ENCODE measurements around the gene TSPAN12. TPM values are rescaled to one million over a fixed set of nuclear protein-coding genes. Genes with fewer than 3 reads are reported as not detected.

The TSPAN12 gene
- total RNA-seq, 1 donor from 2014 or later, result 68.7 TPM

GRCh38 chr7:120814253-120814939, 43.5 kb downstream of the TSPAN12 start:
- Histone ChIP-seq H3K9me3 (replicated peaks) (no peaks in the 10 kb centered on the region), H3K4me1 (peaks cover 22% of the 10 kb centered on the region), H3K27me3 (ENCODE audit: low read depth) (no peaks in the 10 kb centered on the region), H3K36me3 (peaks cover 11% of the 10 kb centered on the region), H3K27ac (replicated peaks) (no peak overlapping the region), H3K4me3 (no peak overlapping the region)
- no peak for DNase-seq
- intact Hi-C loops (cut with micrococcal nuclease), result no loop called here
- TF ChIP-seq, protein P1, sequence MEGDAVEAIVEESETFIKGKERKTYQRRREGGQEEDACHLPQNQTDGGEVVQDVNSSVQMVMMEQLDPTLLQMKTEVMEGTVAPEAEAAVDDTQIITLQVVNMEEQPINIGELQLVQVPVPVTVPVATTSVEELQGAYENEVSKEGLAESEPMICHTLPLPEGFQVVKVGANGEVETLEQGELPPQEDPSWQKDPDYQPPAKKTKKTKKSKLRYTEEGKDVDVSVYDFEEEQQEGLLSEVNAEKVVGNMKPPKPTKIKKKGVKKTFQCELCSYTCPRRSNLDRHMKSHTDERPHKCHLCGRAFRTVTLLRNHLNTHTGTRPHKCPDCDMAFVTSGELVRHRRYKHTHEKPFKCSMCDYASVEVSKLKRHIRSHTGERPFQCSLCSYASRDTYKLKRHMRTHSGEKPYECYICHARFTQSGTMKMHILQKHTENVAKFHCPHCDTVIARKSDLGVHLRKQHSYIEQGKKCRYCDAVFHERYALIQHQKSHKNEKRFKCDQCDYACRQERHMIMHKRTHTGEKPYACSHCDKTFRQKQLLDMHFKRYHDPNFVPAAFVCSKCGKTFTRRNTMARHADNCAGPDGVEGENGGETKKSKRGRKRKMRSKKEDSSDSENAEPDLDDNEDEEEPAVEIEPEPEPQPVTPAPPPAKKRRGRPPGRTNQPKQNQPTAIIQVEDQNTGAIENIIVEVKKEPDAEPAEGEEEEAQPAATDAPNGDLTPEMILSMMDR (IDR thresholded peaks at IDR 0.05; ENCODE audit: borderline replicate concordance), result no peak

DNA sequence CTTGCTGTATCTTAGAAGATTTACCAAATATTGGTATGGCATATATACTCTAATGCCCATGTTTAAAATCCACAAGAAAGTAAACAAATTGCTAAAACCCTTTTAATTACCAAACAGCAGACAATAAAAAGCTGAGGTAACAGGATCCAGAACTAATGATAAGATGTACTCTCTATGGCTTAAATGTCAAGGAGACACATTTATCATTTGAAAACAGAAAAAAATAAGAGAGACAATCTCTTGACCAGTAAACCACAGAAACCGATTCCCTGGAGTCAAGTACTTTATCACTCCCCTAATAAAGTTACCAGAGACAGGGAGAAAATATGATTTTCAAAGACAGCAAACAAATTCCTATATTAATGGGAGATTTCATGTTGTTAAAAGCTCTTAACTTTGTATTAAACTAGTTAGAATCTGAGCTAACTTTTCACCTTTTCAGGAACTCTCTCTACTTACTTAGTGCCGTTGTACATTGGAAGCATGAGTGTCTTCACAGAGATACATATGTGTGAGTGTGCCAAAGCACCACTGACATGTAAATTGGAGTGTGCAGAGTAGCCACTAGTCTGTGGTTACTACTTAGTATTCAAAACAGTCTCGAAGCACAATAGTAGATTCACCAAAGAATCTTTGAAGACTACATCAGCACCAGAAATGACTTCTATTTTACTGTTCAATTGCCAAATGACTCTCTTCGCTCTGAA, 44.2 kb downstream of the TSPAN12 start:
- TF ChIP-seq, protein P1 (IDR thresholded peaks at IDR 0.05; ENCODE audit: borderline replicate concordance), result no peak
- no peak overlapping the region for H3K4me3 ChIP-seq
- no peaks in the 10 kb centered on the region for H3K27me3 ChIP-seq (ENCODE audit: low read depth)
- intact Hi-C loops (cut with micrococcal nuclease), result no loop called here
- H3K27ac ChIP-seq (replicated peaks), result no peak overlapping the region
- no peak for DNase-seq
- peaks cover 29% of the 10 kb centered on the region for H3K4me1 ChIP-seq
- H3K36me3 ChIP-seq, result peaks cover 11% of the 10 kb centered on the region
- H3K9me3 ChIP-seq (replicated peaks), result no peaks in the 10 kb centered on the region

DNA sequence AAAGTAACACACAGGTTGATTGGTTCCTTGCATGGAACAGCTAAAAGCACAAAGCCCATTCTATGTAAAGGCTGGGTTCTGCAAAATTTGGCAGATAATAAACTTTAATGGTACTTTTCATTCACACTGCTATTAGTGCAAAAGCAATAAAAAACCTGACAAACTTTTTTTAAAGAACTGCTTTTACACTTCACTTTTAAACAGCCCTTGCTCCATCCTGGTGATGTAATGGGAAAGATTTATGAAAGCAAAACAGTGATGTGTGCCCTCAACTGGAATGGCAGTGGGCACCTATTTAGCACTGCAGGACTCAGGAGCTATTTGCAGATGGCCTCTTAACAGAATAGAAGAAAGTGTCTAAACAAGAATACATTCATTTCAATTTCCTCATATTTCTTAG, 44.9 kb downstream of the TSPAN12 start:
- intact Hi-C loops (cut with micrococcal nuclease), result no loop called here

DNA sequence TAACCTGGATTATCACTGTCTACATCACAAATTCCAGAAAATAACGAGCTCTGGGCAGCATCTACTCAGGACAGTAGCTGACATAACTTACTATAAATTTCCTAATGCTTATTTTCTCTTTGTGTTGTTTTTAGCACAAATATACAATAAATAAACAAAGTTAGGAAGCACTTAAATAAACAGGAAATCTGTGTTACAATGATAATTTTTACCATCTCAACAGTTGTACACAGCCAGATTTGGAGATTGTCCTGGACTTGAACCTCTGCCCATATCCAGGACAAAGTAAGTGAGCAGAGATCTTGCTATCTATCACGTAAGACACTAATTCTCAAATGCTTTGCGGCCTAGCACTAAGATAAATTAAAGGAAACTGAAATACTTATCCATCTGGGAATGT, 48.7 kb downstream of the TSPAN12 start:
- H3K9me3 ChIP-seq (replicated peaks), result no peaks in the 10 kb centered on the region
- H3K4me1 ChIP-seq, result peaks cover 48% of the 10 kb centered on the region
- TF ChIP-seq, protein P1 (IDR thresholded peaks at IDR 0.05; ENCODE audit: borderline replicate concordance), result no peak
- DNase-seq, result no peak
- H3K27me3 ChIP-seq (ENCODE audit: low read depth), result no peaks in the 10 kb centered on the region
- H3K4me3 ChIP-seq, result no peak overlapping the region
- H3K36me3 ChIP-seq, result no peaks in the 10 kb centered on the region
- peak overlapping the region; percentile 13 for H3K27ac ChIP-seq (replicated peaks)
- intact Hi-C loops (cut with micrococcal nuclease), result loop anchor here (5.0 to 10.0 kb wide), 2 partner anchors 133 to 296 kb away; no protein-coding TSS in a partner anchor

More for the DNA sequence above, 44.9 kb downstream of the TSPAN12 start:
- TF ChIP-seq, protein P1 (IDR thresholded peaks at IDR 0.05; ENCODE audit: borderline replicate concordance), result no peak
- Histone ChIP-seq H3K36me3 (peaks cover 11% of the 10 kb centered on the region), H3K4me1 (peaks cover 33% of the 10 kb centered on the region), H3K9me3 (replicated peaks) (no peaks in the 10 kb centered on the region), H3K4me3 (no peak overlapping the region), H3K27ac (replicated peaks) (no peak overlapping the region), H3K27me3 (ENCODE audit: low read depth) (no peaks in the 10 kb centered on the region)
- DNase-seq, result no peak

GRCh38 chr7:120807390-120807789, 50.6 kb downstream of the TSPAN12 start:
- no peak overlapping the region for H3K27ac ChIP-seq (replicated peaks)
- TF ChIP-seq, protein P1 (IDR thresholded peaks at IDR 0.05; ENCODE audit: borderline replicate concordance), result no peak
- DNase-seq, result no peak
- H3K27me3 ChIP-seq (ENCODE audit: low read depth), result no peaks in the 10 kb centered on the region
- H3K4me1 ChIP-seq, result peaks cover 50% of the 10 kb centered on the region
- intact Hi-C loops (cut with micrococcal nuclease), result loop anchor here (5.0 to 10.0 kb wide), 2 partner anchors 135 to 297 kb away; no protein-coding TSS in a partner anchor
- no peaks in the 10 kb centered on the region for H3K9me3 ChIP-seq (replicated peaks)
- H3K4me3 ChIP-seq, result no peak overlapping the region
- H3K36me3 ChIP-seq, result no peaks in the 10 kb centered on the region
